Measurements from ENCODE around the gene SMPD2.

SMPD2 gene

GRCh38 chr6:109448615-109449014, 8.1 kb downstream of the SMPD2 start:
- Histone ChIP-seq H3K36me3 (peaks cover 42% of the 10 kb centered on the region), H3K4me1 (peaks cover under 1% of the 10 kb centered on the region; the same call in 1 of the 2 replicates), H3K27me3 (no peaks in the 10 kb centered on the region), H3K9me3 (no peaks in the 10 kb centered on the region; the same call in 1 of the 2 replicates), H3K4me3 (ENCODE audit: low read depth, low read length) (no peak overlapping the region)
- TF ChIP-seq CTCF (IDR thresholded peaks at IDR 0.05; ENCODE audit: low read depth, low read length) = no peak
- DNase-seq = no peak

GRCh38 chr6:109449064-109449794, 8.7 kb downstream of the SMPD2 start:
- H3K27me3 ChIP-seq = no peaks in the 10 kb centered on the region
- peaks cover 4% of the 10 kb centered on the region; the same call in 1 of the 2 replicates for H3K4me1 ChIP-seq
- DNase-seq = no peak
- no peak overlapping the region for H3K4me3 ChIP-seq (ENCODE audit: low read depth, low read length)
- no peaks in the 10 kb centered on the region; the same call in 1 of the 2 replicates for H3K9me3 ChIP-seq
- no peak for TF ChIP-seq CTCF (IDR thresholded peaks at IDR 0.05; ENCODE audit: low read depth, low read length)
- peaks cover 40% of the 10 kb centered on the region for H3K36me3 ChIP-seq

- Histone ChIP-seq H3K9me3 (no peaks in the 10 kb centered on the region; the same call in 1 of the 2 replicates), H3K36me3 (peaks cover 32% of the 10 kb centered on the region), H3K4me1 (peaks cover 4% of the 10 kb centered on the region; the same call in 1 of the 2 replicates), H3K27me3 (no peaks in the 10 kb centered on the region), H3K4me3 (ENCODE audit: low read depth, low read length) (no peak overlapping the region)
- no peak for DNase-seq
- no peak for TF ChIP-seq CTCF (IDR thresholded peaks at IDR 0.05; ENCODE audit: low read depth, low read length)
Measured at GRCh38 chr6:109449795-109450673, 9.5 kb downstream of the SMPD2 start.

- DNase-seq = no peak
- Histone ChIP-seq H3K9me3 (no peaks in the 10 kb centered on the region; the same call in 1 of the 2 replicates), H3K27me3 (no peaks in the 10 kb centered on the region), H3K4me1 (peaks cover 4% of the 10 kb centered on the region; the same call in 1 of the 2 replicates), H3K36me3 (peaks cover 24% of the 10 kb centered on the region), H3K4me3 (ENCODE audit: low read depth, low read length) (no peak overlapping the region)
- TF ChIP-seq CTCF (IDR thresholded peaks at IDR 0.05; ENCODE audit: low read depth, low read length) = no peak
Measured at GRCh38 chr6:109450801-109451200, 10.3 kb downstream of the SMPD2 start.

GRCh38 chr6:109451376-109451775, 10.9 kb downstream of the SMPD2 start:
- H3K36me3 ChIP-seq = peaks cover 21% of the 10 kb centered on the region
- H3K9me3 ChIP-seq = no peaks in the 10 kb centered on the region; the same call in 1 of the 2 replicates
- no peak overlapping the region for H3K4me3 ChIP-seq (ENCODE audit: low read depth, low read length)
- H3K4me1 ChIP-seq = peaks cover 4% of the 10 kb centered on the region; the same call in 1 of the 2 replicates
- no peak for TF ChIP-seq CTCF (IDR thresholded peaks at IDR 0.05; ENCODE audit: low read depth, low read length)
- no peak for DNase-seq
- H3K27me3 ChIP-seq = no peaks in the 10 kb centered on the region
